ENCODE measurements around the gene KIAA1217.
"Not testable (repeated sequence)": the region's sequence is repeated elsewhere in the genome, so short reads cannot be mapped to it uniquely, and the experiment has no call there.

Gene KIAA1217

DNA sequence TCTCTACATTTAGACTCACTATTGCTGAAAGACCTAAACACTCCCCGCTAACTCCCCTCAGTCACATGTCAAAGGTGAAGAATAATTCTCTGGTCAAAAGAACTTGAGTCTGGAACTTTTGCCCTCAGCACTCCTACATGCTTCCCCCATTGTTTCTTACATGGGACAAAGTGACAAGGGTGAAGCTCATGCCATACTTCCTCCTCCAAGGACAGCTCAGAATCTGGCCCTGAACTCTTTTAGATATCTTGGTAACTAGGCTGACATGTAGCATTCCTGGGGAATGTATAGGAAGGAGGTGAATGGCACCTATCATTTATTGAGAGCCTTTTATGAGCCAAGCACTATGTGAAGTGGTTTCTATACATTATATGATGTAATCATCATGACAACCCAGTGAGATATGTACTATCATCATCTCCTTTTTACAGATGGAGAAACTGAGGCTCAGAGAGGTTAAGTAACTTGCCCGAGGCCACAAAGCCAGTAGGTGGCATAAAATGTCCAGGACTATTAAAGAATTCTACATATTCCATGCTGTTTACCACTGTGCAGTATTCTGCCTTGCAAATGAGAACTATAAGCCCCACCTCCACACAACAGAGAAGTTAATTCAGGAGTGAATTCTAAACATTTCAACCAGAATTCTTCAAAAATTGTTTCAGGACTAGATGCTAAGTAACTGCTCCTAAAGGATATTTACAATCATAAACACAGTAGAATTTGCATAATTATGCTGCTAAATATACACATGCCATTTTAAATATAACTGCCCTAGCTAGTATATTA lies 268.2 kb downstream of the KIAA1217 start:
- DNase-seq, result no peak

DNA sequence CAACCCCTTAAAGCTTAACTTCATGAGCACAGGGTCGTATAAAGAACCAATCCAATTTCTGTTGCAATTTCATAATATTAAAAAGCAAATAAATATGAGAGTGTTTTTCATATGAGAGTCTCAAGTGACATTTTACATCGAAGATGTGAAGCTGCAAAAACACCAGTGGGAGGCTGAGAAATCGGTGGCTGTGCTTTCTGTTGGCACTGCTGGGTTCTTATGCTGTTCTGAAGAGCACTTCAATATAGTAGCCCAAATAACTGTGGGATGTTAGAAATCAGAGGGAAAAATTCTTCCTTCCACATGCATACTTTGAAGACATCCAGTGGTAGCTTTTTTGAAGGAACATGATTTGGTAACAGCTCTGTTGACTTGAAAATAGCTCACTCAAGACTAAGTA lies 269.0 kb downstream of the KIAA1217 start:
- DNase-seq, result no peak

DNA sequence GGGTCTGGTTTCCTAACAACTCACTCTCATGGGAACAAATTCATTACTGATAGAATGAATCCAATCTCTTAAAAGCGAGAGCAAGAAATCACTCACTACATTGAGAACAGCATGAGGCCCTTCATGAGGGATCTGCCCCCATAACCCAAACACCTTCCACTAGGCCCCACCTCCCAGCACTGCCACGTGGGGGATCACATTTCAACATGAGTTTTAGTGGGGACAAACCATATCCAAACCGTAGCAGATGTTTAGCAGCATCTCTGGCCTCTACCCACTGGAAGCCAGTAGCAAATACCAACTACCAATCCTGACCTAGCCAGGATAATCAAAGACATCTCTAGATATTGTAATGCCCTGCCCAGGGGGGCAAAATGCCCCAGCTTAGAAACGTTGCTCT lies 270.9 kb downstream of the KIAA1217 start:
- no peak for DNase-seq

DNA sequence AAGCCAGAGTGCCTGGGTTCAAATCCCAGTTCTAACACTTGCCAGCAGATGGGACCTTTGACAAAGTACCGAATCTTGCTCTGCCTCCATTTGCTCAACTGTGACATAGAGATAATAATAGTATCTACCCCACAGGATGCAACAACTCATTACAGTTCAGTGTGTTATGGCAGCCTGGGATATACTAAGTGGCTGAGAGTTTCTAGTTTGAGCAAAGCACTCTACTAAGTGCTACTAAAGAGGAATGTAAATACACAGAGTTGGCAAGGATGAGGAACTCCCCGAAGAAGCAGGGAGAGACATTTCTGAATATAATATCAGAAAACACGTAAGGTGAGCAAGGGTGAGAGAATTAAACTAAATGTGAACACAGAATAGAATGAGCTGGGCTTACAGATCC lies 271.5 kb downstream of the KIAA1217 start:
- no peak for DNase-seq

DNA sequence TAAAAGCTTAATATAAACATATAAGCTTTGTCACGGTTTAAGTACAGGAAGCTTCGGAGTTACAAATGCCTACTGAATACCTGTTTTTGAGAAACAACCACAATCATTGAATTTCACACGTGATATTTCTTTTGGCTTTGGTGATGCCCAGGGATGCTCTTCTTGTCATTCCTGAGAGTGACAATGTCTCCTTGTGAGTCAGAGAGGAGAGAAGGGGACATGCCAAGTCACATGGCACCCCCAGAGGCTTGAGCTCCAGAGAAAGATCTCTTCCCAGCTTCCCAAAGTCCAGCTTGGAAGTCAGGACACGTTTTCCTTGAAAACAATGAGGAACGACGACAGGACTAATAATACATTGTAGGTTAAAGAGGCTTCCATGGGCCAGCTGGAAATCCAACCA lies 272.3 kb downstream of the KIAA1217 start:
- DNase-seq, result no peak

DNA sequence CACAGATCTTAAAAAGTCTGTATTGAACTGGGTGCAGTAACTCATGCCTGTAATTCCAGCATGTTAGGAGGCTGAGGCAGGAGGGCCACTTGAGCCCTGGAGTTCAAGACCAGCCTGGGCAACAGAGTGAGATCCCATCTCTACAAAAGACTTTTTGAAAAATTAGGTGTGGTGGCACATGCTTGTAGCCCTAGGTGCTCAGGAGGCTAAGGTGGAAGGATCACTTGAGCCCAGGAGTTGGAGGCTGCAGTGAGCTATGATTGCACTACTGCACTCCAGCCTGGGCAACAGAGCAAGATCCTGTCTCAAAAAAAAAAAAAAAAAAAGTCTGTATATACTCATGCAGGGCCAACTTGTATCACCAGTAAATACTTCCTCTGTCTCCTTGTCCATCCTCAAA lies 273.8 kb downstream of the KIAA1217 start:
- DNase-seq, result not testable (repeated sequence)

DNA sequence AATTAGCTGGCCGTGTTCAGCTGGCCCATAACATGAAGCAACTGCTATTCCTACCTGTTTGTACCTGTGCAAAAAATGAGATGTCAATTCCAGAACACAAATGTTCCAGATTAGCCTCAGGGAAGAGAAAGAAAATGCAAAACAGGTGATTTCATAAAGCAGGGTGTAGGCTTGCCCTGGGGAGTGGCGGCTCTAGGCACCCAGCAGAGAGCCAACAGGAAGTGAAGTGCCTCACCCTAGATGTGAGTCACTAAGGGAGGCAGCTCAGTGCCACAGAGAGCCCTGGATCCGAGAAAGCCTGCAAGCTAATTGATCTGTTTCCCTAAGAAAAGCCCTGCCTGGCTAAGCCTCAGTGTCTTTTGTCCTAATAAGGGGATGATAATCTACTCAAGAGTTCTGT lies 274.8 kb downstream of the KIAA1217 start:
- no peak for DNase-seq

DNA sequence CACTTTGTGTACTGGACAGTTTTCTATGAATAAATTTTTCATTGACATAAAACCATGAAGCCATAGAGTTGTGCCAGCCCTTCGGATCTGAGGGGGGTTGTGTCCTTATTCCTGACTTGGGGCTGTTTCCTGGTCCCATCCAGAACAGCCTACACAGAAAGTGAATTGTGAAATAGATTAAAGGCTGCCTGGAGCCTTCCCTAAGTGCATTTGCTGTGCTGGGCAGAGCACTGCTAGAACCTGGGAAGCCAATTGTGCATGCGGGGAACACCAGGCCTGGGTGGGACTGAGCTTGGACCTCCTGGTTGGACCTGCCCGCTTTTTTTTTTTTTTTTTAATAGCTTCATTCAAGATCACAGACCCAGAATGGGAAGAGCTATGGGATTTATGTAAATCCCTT lies 275.8 kb downstream of the KIAA1217 start:
- DNase-seq, result no peak

DNA sequence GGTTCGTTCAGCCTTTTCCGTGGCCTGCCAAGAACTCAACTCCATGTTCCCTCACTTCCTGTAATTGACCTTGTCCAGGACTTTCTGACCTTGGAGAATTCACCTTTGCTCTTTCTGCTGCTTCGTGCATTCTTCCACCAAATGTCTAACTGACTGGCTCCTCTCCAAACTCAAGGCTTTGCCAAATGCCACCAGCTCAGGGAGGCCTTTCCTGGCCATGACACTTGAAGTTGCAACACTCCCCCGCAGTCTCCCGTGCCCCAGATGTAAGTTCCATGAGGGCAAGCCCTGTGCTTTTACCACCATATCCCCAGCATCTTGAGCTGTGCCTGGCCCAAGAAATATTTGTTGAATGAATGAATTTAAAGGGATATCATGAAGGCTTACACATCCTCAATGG lies 276.4 kb downstream of the KIAA1217 start:
- no peak for DNase-seq

DNA sequence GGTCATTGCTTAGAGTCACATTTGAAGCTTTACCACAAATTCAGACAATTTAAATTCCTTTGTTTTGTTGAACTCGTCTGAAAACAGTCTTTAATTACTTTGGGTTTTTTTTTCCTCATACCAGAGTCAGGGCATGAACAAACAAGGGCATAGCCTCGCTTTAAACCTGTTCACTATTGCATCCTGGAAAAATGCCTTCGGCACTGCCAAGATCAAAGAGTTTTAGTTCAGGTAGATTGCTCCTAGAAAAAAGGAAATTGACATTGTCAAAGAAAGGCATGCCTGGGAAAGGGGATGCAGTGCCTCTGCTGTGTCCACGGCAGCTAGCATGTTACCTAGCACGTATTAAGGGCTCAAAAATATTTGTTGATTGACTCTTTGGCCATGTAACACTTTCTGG lies 279.7 kb downstream of the KIAA1217 start:
- no peak for DNase-seq

DNA sequence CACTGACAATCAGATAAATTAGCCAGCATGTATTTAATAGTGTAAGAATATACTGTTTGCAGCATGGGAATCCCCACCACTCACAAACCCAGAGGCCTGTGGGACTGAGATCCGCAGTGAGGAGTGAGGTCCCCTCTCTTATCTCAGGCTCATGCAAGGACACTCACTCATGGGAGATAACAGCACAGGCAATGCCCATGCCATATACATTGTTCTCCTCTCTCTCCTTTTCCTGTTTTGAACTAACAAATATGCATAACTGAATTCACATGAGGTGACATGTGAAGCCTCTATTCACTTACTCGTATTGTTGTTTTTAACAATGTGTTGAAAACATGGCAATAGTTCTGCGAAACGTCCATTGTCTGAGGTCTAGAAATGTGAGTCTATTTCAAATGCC lies 284.2 kb downstream of the KIAA1217 start:
- no peak for DNase-seq

DNA sequence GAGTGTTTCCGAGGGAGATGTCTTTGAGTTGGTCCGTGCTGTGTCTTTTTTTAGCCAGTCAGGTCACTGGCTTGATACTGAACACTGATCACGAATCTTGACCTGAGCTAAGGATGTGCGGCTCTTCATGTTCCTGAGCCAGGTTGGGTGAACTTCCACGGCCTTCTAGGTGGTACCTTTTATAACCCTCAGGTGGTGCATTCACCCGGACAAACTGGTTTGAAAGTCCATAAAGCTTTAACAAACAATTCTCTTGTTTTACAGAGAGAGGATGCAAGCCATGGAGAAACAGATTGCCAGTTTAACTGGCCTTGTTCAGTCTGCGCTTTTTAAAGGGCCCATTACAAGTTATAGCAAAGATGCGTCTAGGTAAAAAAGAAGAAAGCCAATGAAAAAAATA lies 285.3 kb downstream of the KIAA1217 start:
- DNase-seq, result no peak

DNA sequence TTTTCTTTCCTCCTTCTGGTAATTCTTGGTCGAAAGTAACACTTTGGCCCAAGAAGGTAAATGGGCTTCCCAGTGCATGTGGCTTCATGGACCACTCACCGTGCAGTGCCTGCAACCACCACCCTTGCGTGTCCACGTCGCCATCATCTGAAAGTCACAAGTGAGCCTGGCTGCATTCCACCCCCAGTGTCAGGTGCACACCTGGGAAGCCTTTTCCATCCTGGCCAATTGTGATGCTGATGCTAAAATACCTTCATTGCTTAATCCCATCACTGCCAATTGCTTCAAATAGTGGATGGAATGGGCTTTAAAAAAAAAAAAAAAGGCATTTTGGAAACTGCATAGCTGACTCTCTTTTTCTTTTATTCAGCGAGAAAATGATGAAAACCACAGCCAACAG lies 285.8 kb downstream of the KIAA1217 start:
- no peak for DNase-seq

DNA sequence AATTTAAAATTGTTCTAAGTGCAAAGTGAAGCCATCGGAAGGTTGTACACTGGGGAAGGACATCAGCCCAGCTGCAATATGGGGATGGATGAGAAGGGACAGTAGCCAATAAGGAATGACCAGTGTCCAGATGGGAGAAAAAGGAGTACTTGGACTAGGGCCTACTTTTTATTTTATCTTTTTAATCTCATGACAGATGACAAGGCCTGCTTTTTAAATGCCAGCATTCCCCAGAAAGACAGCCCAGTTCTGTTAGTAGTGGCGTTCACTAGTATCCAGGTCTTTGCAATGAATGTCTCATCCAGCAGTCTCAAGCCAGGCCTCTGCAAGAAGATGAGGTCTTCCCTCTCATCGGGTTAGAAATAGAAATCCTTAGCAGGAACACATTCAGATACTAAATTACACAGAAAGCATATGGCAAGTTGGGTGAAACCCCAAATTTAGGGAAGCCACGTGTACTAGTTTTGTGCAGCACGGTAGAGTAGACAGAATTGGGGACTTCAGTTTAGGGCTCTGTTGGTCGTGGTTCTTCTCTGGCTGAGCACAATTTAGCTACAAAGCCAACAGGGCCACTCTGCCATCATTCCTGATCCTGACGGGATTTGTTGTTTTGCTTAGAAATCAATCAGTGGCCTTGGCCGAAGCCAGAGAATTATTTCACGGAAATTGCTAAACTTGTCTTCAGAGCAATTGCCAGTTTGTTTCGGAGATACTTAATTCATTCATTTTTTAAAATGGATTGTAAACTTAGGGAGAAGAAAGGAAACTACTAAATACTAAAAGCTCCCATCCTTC lies 286.9 kb downstream of the KIAA1217 start:
- DNase-seq, result no peak

DNA sequence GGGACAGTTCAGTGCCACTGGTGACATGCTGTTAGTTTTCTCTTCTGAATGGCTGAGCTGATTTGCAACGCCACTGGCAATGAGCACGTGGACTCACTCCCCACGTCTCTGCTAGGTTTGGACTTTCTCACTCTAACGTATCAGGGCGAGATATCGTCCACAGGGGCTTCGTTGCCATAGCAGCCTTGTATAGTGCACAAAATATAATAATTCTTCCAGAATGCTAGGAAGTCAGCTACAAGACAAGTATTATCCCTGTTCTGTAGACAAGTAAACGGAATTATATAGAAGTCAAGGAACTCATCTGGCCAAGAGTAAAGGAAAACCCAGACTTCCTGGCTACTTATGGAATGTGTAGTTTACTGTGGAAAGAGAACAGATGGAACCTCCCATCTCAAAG lies 288.0 kb downstream of the KIAA1217 start:
- no peak for DNase-seq

DNA sequence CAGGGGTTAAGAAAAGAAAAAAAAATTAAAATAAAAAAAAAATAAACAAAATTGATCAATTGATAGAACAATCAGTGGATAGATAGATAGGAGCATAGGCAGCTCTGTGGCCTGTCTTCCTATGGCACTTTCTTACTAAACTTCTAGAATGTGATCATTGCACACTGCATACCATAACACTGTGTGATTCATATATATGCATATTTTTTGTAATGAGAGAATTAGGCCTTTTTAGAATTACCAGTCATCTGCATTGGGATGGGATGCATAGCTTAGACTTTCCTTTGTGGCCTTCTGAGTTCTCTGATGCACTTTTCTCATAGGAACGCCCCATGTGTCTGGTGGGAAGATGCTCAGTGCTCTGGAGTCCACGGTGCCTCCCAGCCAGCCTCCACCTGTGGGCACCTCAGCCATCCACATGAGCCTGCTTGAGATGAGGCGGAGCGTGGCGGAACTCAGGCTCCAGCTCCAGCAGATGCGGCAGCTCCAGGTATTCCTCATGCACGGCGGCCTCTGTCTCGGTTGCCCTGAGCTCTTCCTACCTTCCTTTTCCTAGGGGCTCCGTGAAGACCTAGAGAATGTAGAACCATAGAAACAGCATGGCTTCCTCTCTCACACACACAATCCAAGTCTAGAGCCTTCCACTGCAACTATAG lies 292.2 kb downstream of the KIAA1217 start:
- no peak for DNase-seq

DNA sequence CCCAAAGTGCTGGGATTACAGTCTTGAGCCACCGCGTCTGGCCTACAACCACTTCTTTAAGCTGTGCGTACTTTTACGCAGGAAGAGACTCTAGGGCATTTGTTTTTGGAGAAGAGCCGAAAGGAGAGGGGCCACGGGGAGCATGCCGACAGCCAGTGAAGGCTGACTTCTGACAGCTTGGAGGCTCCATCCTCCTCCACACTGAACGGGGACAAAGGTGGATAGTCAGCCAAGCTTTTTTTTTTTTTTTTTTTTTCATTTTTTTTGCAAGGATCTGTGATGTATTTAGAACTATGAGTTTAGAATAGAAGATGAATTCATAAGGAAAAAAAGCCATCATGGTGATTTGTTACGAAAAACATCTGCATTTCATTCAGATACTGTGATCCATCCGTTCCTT lies 293.1 kb downstream of the KIAA1217 start:
- DNase-seq, result no peak

DNA sequence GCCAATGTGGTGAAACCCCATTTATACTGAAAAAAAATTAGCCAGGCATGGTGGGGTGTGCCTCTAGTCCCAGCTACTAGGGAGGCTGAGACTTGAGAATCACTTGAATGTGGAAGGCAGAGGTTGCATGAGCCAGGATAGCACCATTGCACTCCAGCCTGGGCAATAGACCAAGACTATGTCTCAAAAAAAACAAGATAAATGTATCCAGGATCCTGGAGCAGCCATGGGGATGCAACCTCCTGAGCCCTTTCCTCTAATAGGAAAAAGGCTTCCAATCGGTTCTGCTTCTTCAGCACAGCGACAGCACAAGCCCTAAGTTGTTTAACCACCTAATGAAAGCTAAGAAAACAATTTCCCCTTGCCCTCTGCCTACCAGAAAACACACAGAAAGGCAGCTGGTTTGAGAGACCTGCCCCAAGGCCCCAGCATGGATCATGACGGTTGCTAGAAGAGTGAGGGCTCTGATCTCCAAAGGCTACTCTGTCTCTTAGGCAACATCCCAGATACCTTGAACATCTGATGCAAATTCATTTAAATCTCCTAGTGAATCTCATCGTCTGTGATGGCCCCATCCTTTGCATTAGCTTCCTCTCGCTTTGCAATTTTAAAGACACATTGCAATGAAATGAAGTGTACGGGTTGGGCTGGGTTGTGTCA lies 294.0 kb downstream of the KIAA1217 start:
- no peak for DNase-seq

DNA sequence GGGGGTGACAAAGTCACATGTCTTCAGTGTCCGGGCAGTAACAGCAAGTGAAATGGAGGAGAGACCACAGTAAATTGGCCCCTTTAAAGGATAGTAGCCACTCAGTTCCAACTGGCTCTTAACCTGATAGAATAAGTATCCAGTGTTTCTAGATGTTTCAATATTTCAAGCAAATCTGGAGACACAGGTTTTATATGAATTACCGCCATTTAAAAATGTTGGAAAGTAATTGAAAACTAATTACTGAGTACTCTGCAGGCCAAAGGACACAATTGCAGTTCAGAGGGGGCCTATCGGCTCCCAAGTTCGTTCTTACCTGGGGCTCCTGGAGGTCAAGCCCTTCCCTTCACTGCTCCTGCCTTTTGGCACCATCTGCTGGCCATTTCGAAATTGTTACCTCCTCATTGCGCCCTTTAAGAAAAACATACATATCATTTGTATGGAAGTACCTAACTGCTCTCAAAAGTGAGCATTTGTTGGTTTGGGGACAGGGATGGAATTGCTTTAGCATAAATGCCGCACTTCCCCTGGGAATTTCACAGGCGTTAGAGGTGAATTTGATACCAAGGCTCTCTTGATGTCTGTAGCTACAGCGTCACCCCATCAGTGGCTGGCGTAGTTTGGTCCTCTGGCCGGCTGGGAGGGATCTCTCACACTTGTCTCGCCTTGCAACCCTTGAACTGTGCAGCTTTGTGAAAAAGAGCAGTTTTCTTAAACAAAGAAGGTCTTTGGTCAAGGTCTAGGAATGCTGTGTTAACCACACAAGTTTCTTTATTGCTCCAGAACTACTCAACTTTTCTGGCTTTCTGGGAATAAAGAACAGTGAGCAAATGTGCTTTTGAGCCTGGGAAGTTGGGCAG lies 294.8 kb downstream of the KIAA1217 start:
- DNase-seq, result no peak

DNA sequence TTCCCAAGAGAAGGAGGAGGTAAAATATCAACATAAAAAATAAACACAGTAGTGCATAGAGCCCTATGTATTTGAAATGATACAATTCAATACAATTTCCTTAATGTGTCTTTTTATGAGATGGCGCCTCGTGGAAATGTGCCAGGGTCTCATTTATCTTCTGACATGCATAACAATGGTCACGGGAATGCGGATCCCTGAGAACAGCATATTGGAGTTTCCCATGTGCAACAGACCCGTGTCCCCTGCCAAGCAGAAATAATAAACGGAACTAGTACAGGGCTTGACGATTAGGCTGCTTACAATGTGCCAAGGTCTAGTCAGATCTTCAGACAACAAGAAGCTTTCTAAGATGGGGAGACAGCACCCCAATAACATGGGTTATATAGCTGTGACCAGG lies 296.8 kb downstream of the KIAA1217 start:
- DNase-seq, result no peak

DNA sequence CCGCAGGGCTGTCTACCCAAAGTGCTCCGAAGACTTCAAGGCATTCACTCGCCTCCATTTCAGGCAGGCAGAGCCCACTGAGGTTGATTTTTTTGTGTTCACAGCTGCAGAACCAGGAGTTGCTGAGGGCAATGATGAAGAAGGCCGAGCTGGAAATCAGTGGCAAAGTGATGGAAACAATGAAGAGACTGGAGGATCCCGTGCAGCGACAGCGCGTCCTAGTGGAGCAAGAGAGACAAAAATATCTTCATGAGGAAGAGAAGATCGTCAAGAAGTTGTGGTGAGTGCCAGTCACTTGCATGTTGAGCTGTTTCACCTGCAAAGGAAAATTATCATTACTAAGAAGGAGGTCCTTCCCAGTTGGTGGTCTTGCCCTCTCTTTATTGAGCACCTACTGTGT lies 304.2 kb downstream of the KIAA1217 start:
- no peak for DNase-seq

DNA sequence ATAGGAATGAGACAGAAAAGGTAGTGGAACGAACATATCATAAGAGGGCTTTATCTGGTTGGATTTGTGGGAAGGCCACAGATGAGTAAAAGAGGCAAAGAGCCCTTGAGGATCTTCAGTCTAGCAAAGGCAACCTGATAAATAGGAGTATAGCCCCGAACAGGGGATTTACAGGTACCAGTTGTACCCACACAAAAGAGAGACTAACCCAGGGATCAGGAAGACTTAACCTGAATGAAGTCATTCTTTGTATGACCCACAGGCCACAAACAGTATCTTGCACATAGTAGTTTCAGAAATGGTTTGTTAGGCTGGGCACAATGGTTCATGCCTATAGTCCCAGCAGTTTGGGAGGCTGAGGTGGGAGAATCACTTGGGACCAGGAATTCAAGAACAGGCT lies 306.5 kb downstream of the KIAA1217 start:
- no peak for DNase-seq
